BLaER1 (cell line): ENCODE results near the gene PGGHG.

Experiments
- H3K27ac ChIP-seq: shearing (Covaris generic); formaldehyde crosslinking; 2 replicates; pipeline ENCODE4 v1.8.1; 2022
- H3K27me3 ChIP-seq: shearing (Covaris generic); formaldehyde crosslinking; 2 replicates; pipeline ENCODE4 v1.8.1; 2022
- H3K36me3 ChIP-seq: shearing (Covaris generic); formaldehyde crosslinking; 2 replicates; pipeline ENCODE4 v1.8.1; 2022
- H3K4me1 ChIP-seq: shearing (Covaris generic); formaldehyde crosslinking; 2 replicates; pipeline ENCODE4 v1.8.1; 2022
- H3K4me2 ChIP-seq: shearing (Covaris generic); formaldehyde crosslinking; 2 replicates; pipeline ENCODE4 v1.8.1; 2022
- H3K4me3 ChIP-seq: shearing (Covaris generic); formaldehyde crosslinking; 2 replicates; pipeline ENCODE4 v1.8.1; 2022
- H3K9ac ChIP-seq: shearing (Covaris generic); formaldehyde crosslinking; 2 replicates; pipeline ENCODE4 v1.8.1; 2022
- H3K9me3 ChIP-seq: shearing (Covaris generic); formaldehyde crosslinking; 2 replicates; pipeline ENCODE4 v1.8.1; 2022
- H4K20me1 ChIP-seq: shearing (Covaris generic); formaldehyde crosslinking; 2 replicates; pipeline ENCODE4 v1.8.1; 2022
- Cebpa-rat ChIP-seq: shearing (Covaris generic); IDR thresholded peaks from 2 replicates; pipeline ENCODE4 v1.8.1; 2022

Gene PGGHG

GRCh38 chr11:296171-297050 lies 7.5 kb downstream of the PGGHG start:
- H3K9me3 ChIP-seq: no peaks in the 10 kb centered on the region
- no peaks in the 10 kb centered on the region for H3K27me3 ChIP-seq
- H3K4me1 ChIP-seq: peaks cover 53% of the 10 kb centered on the region
- H4K20me1 ChIP-seq: no peaks in the 10 kb centered on the region; the same call in 1 of the 2 replicates
- H3K4me2 ChIP-seq: peak overlapping the region; percentile 92
- H3K4me3 ChIP-seq: no peak overlapping the region
- peak overlapping the region; percentile 45; the same call in 1 of the 2 replicates for H3K9ac ChIP-seq
- peaks cover 46% of the 10 kb centered on the region for H3K36me3 ChIP-seq
- TF ChIP-seq Cebpa-rat: no peak
- H3K27ac ChIP-seq: peak overlapping the region; percentile 79

DNA sequence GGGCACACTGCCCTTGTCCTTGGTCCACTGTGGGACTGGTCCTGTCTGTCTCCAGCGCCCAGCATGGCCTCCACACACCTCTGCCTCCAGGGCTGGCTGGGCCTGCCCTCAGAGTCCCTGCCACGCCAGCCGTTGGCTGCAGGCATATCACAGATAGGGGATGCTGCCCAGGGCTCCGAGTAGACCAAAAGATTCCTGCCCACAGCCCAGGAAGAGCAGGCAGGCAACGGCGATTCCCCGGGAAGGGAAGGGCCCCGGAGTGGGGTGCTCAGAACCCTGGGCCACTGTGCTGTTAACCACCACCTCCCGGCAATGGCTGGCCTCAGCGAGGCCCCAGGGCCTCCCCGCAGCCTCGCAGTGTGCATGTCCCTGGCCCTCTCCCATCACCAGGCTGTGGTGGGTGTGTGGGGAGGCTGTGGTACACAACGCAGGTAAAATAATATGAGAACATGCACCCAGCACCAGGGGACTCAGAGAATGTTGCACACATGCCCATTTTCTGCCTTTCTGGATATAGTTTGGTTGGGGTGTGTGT lies 8.2 kb downstream of the PGGHG start:
- peak overlapping the region; percentile 92 for H3K4me2 ChIP-seq

GRCh38 chr11:297586-298405 lies 8.9 kb downstream of the PGGHG start:
- Histone ChIP-seq H4K20me1 (no peaks in the 10 kb centered on the region), H3K4me2 (peak overlapping the region; percentile 92), H3K9ac (peak overlapping the region; percentile 70), H3K4me3 (peak overlapping the region; percentile 29; the same call in 1 of the 2 replicates), H3K9me3 (no peaks in the 10 kb centered on the region), H3K27me3 (no peaks in the 10 kb centered on the region), H3K27ac (peak overlapping the region; percentile 79), H3K4me1 (peaks cover 44% of the 10 kb centered on the region), H3K36me3 (peaks cover 32% of the 10 kb centered on the region)
- no peak for TF ChIP-seq Cebpa-rat

More for the DNA sequence above, 8.2 kb downstream of the PGGHG start:
- Histone ChIP-seq H3K4me3 (no peak overlapping the region), H3K27me3 (no peaks in the 10 kb centered on the region), H3K4me1 (peaks cover 47% of the 10 kb centered on the region), H3K9ac (peak overlapping the region; percentile 45; the same call in 1 of the 2 replicates), H3K9me3 (no peaks in the 10 kb centered on the region), H3K36me3 (peaks cover 39% of the 10 kb centered on the region), H3K27ac (peak overlapping the region; percentile 79), H4K20me1 (no peaks in the 10 kb centered on the region; the same call in 1 of the 2 replicates)
- no peak for TF ChIP-seq Cebpa-rat

DNA sequence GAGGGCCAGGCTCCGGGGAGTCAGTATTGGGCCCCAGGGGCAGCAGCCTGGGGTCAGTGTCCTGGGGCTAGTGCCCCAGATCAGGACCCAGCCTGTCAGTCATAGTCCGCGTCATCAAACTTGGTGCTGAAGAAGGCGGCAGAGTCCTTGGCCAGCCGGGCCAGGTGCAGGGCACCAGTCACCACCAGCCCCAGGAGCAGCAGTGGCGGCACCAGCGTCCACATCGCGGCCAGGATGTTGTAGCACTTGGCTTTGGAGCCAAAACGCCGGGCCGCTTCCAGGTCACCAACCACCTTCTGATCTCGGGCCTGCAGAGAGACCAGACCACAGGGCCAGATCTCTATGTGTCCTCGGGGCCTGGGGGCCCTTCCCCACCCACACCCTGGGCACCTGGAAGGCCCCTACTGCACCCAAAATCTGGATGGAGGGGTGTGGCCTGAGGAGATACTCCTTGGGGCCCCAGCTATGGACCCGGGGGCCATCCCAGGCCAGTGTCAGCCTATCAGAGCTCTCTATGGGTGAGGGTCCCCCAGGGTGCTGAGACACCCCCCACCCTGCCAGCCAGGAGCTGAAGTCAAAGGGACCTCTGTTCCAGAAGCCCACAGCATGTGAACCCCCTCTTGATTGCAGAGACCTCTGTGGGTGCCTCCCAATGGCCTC lies 9.6 kb downstream of the PGGHG start:
- peak overlapping the region; percentile 79 for H3K27ac ChIP-seq
- peak overlapping the region; percentile 29; the same call in 1 of the 2 replicates for H3K4me3 ChIP-seq

DNA sequence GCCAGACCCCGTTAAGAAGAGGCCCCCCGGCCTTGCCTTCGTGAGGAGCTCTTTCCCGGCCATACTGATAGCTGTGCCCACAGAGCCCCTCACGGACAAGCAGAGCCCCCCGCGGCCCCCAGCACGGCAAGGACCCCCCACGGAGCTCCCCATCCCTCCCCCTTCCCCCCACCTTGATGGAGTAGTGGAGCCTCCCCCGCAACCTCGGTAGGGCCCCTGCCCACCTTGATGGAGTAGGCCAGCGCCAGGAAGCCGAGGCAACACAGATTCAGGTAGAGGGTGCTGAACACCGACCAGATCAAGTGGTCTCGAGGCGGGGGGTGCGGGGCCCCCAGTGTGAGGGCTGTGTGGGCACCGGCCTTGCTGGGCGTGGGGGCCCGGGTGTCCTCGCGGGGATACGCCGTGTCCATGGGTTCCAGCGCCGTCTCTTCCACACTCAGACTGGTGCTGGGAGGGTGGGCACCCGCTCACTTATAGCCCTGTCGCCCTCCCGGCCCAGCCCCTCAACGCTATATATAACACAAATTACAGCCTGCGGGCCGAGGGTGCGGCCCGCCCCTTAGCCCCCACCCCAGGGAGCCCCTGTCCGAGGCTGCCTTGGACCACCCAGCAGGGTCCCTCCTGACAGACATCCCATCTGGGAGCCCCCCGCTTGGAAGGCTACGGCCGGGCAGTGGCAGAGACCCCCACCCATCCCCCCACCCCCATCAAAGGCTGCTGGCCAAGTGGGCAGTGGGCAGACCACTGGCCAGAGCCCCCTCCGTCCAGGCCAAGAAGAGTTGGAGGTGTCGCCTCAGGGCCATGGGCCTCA lies 10.4 kb downstream of the PGGHG start, which contains the start of gene IFITM5:
IFITM5 (minus strand) TSS at position 446 of the 811 bp plus-strand sequence; CDS start at position 410, 36 bp downstream.
- Histone ChIP-seq H3K27me3 (no peaks in the 10 kb centered on the region), H3K27ac (peak within 1 kb of the TSS; percentile 79), H3K9ac (peak within 1 kb of the TSS; percentile 70), H3K4me2 (peak within 1 kb of the TSS; percentile 92), H3K4me3 (peak within 1 kb of the TSS; percentile 29; the same call in 1 of the 2 replicates), H3K4me1 (peaks cover 59% of the 10 kb centered on the region), H3K36me3 (peaks cover 19% of the 10 kb centered on the region), H4K20me1 (no peaks in the 10 kb centered on the region), H3K9me3 (no peaks in the 10 kb centered on the region)
- TF ChIP-seq Cebpa-rat: no peak

More for the DNA sequence above, 9.6 kb downstream of the PGGHG start:
- peaks cover 51% of the 10 kb centered on the region for H3K4me1 ChIP-seq
- no peaks in the 10 kb centered on the region for H3K9me3 ChIP-seq
- no peak for TF ChIP-seq Cebpa-rat
- peak overlapping the region; percentile 92 for H3K4me2 ChIP-seq
- H4K20me1 ChIP-seq: no peaks in the 10 kb centered on the region
- H3K9ac ChIP-seq: peak overlapping the region; percentile 70
- no peaks in the 10 kb centered on the region for H3K27me3 ChIP-seq
- H3K36me3 ChIP-seq: peaks cover 26% of the 10 kb centered on the region

DNA sequence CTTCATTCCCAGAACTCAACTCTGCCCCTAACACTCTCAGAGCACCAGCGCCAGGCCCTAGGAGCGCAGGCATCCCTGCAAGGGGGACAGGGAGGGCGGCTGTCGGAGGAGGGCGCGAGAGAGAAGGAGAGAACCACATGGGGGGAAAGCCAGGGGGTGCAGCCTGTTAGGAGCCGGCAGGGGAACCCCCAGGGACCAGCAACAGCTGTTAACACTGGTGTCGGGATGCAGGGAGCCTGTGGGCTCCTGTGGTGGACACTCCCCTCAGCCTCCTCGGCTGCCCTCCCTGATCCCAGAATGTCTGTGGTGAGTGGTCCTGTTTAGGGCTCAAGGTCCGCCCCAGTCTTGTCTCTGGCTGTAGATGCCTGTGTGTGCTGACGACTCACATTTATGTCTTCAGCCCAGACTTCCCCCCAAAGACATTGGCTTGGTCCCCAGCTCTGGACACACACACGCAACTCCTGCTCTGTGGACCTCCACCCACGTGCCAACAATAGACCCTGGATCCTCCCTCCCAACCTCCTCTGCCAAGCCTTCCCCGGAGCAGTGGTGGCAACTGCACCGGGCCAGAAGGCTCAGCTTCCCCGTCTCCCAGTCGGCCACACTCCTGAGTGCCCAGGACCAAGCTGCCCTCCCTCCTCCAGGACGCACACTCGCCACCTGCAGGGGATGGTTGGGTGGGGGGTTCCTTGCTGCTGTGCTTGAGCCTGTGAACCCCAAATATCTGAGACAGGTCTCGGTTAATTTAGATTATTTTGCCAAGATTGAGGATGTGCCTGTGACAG lies 11.2 kb downstream of the PGGHG start:
- peak overlapping the region; percentile 60 for H3K4me2 ChIP-seq
- 0 out of 2 replicates have a peak overlapping the region, but pooled peaks have one; percentile 22 for H3K27ac ChIP-seq
- H3K27me3 ChIP-seq: no peaks in the 10 kb centered on the region
- H3K36me3 ChIP-seq: peaks cover 10% of the 10 kb centered on the region; the same call in 1 of the 2 replicates
- H3K4me3 ChIP-seq: no peak overlapping the region
- no peak for TF ChIP-seq Cebpa-rat
- H4K20me1 ChIP-seq: no peaks in the 10 kb centered on the region
- H3K9me3 ChIP-seq: no peaks in the 10 kb centered on the region
- H3K4me1 ChIP-seq: peaks cover 67% of the 10 kb centered on the region
- no peak overlapping the region for H3K9ac ChIP-seq

- Histone ChIP-seq H3K27me3 (no peaks in the 10 kb centered on the region), H3K4me3 (no peak overlapping the region), H3K27ac (no peak overlapping the region), H3K9ac (no peak overlapping the region), H3K36me3 (no peaks in the 10 kb centered on the region), H3K4me2 (peak overlapping the region; percentile 37), H3K4me1 (peaks cover 72% of the 10 kb centered on the region), H4K20me1 (no peaks in the 10 kb centered on the region), H3K9me3 (no peaks in the 10 kb centered on the region)
- no peak for TF ChIP-seq Cebpa-rat
Observed at GRCh38 chr11:303363-303762, 14.4 kb downstream of the PGGHG start.

GRCh38 chr11:304061-304506 lies 15.2 kb downstream of the PGGHG start:
- Histone ChIP-seq H4K20me1 (no peaks in the 10 kb centered on the region), H3K4me3 (no peak overlapping the region), H3K27ac (no peak overlapping the region), H3K4me1 (peaks cover 68% of the 10 kb centered on the region), H3K9me3 (no peaks in the 10 kb centered on the region), H3K4me2 (peak overlapping the region; percentile 20; the same call in 1 of the 2 replicates), H3K27me3 (no peaks in the 10 kb centered on the region), H3K36me3 (no peaks in the 10 kb centered on the region), H3K9ac (no peak overlapping the region)
- no peak for TF ChIP-seq Cebpa-rat
